GM10847 (cell line): ENCODE measurements around the gene QSOX2.
A peak's percentile ranks its signal among the peaks of the same experiment; 100 is the strongest.

Experiments used
- POLR2A ChIP-seq: IDR thresholded peaks from 2 replicates; pipeline ENCODE4 v1.6.1; 2011; ENCODE audit not compliant: insufficient read length; ENCODE audit errors: extremely low read depth

Gene QSOX2, protein sequence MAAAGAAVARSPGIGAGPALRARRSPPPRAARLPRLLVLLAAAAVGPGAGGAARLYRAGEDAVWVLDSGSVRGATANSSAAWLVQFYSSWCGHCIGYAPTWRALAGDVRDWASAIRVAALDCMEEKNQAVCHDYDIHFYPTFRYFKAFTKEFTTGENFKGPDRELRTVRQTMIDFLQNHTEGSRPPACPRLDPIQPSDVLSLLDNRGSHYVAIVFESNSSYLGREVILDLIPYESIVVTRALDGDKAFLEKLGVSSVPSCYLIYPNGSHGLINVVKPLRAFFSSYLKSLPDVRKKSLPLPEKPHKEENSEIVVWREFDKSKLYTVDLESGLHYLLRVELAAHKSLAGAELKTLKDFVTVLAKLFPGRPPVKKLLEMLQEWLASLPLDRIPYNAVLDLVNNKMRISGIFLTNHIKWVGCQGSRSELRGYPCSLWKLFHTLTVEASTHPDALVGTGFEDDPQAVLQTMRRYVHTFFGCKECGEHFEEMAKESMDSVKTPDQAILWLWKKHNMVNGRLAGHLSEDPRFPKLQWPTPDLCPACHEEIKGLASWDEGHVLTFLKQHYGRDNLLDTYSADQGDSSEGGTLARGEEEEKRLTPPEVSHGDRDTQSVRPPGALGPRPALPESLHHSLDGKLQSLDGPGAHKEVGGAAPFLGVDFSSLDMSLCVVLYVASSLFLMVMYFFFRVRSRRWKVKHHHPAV

DNA sequence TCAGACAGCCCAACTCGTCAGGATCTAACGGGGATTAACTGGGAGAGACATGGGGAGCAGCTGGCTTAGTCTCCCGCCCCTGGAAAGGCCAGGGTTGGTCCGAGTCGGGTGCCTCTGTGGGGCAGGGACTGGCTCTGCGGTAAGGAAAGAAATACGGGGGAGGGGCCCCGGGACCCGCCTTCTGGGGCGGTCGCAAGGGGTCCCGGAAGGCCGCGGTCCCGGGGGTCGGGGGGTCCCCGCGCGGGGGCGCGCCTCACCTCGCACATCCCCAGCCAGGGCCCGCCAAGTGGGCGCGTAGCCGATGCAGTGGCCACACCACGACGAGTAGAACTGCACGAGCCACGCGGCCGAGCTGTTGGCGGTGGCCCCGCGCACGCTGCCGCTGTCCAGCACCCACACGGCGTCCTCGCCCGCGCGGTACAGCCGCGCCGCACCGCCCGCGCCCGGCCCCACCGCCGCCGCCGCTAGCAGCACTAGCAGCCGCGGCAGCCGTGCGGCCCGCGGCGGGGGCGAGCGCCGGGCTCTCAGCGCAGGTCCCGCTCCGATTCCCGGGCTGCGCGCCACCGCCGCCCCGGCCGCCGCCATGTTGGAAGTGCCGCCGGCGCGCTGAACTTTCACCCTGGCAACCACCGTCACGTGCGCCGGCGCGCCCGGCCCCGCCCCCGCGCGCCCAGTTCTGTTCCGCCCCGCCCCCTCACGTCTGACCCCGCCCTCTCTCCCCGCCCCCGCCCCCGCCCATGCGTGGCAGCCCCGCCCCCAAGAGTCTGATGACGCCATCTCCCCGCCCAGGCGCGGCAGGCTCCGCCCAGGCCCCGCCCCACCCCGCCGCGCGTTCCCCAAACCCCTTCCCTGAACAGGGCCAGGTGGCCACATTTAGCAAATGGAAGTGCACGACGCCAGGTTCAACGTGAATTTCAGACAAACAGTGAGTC lies at the start of gene QSOX2:
QSOX2 (minus strand) TSS at position 594 of the 932 bp plus-strand sequence; CDS start at position 585, 9 bp downstream.
- peak; percentile 44 for TF ChIP-seq POLR2A

DNA sequence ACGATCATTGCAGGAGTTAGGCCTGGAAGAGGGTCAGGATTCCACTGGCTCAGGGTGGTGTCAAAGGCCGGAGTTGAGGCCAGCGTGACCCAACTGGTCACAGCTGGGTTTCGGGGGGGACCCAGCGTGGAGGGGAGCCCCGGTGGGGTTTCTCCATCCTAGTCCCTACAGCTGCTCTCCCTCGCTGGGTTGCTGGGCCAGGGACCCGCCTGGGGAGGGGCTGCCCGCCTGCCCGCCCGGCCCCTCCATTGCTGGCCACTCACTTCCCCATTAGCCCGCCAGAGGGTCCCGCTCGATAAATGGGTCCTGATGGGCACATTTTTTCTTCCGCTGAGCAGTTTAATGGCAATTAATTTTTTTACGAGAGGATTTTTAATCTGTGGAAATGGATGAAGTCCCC lies 49.4 kb upstream of the QSOX2 start:
- TF ChIP-seq POLR2A: no peak

DNA sequence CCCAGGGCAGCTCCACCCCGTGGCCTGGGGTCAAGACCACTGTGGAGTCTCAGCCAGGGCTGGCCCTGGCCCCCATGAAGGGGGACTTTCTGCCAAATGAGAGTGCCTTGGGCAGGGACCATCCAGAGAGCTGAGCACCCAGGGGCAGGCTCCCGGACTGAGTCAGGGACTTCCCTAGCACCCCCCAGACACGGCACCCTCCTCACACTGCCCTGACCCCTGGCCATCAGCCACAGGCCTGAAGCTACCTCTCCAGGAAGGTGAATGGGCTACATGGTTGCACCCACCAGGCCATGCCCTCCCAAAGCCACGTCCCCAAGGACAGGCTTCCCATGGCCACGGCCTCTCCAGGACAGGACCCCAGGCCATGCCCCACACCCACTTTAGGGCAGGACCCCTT lies 48.8 kb upstream of the QSOX2 start:
- no peak for TF ChIP-seq POLR2A

DNA sequence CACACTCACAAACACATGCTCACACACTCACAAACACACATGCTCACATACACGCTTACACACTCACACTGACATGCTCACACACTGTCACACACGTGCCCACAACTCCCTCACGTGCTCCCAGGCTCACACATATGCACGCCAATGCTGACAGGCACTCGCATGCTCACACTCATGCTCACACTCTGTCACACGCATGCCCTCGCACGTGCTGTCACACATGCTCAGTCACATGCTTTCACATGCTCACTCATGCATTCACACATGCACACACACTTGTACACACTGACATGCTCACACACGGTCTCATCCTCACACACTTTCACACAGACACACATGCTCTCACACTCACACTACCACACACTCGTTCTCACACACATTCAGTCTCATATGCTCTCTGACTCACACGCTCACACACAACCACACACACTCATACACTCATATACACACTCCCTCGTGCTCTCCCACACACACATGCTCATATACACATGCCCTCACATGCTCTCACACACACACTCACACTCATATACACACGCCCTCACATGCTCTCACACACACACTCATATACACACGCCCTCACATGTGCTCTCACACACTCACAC lies 48.0 kb upstream of the QSOX2 start:
- TF ChIP-seq POLR2A: no peak

DNA sequence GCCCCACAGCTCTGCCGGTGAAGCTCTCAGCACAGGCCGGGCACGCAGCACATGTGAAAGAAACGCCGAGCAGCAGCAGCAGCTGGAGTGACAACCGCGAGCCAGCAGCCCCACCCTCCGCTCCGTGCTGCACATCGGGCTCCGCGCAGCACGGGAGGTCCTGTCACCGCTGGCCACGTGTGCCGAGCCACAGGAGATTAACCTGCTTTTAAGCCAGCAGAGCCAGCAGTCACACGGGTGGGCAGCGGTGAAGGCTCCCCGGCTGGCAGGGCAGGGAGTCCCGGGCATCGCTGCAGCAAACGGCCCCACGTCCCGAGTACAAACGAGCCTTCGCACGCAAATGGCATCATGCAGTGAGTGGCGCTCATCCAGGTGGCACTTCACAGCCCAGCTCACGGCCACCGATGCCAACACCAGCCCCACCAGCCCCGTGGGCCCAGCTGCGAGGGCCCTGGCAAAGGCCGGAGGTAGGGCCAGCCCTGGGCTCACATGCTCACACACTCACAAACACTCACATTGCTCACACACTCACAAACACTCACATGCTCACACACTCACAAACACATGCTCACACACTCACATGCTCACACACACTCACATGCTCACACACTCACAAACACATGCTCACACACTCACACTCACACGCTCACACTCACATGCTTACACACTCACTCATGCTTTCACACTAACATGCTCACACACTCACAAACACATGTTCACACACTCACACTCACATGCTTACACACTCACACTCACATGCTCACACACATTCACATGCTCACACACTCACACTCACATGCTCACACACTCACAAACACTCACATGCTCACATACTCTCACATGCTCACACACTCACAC lies 47.2 kb upstream of the QSOX2 start:
- TF ChIP-seq POLR2A: no peak

DNA sequence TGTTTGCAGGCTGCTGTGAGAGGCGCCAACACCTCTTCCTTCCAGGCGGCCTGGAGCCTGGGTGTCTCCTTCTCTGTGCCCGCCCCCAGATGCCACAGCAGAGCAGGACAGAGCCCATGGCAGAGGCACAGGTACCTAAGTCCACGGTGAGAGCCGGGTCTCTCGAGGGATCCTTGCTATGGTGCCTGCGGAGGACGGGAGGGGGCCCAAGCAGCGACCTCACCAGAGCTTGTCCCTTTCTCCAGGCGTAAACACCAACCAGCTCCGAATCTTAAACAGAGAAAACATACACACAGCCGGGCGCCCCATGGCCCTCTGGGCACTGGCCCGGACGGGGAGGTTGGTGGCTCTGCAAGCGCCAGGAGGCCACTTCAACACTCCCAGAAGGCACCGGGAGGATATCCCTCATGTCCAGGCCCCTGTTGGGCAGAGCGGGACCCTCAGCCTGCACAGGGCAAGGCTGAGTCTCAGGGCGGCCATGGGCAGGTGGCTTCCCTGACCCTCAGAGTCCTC lies 46.5 kb upstream of the QSOX2 start:
- TF ChIP-seq POLR2A: no peak

DNA sequence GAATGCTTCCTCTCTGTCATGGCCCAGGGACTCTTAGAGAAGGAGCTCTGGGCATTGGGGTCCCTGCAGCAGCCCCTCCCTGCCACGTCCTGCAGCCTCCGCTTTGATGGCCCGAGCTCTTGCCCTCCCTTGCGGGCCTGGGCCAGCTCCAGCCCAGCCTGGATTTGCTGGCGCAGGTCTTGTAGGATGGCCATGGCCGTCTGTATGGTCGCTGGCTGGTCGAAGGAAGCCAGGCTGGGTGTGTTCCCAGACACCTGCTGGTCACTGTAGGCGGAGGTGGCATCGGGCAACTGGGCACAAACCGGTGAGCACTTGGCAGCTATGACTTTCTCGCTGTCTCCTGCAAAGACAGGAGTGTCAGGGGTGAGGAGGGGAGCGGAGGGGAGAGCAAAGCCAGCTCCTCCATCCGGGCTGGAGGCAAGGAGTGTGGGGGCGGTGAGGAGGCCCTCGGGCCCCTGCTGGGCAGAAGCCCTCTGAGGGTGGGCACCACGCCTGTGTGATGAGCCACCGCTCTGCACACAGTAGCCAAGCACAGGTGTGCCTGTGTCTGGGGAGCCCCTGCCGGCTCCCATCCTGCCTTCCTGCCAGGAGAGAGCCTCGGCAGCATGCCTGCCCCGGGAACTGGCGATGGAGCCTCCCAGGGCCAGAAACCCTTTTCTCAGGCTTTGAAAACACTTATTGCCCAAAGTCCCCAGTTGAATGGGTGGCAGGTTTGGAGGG lies 45.9 kb upstream of the QSOX2 start:
- no peak for TF ChIP-seq POLR2A

DNA sequence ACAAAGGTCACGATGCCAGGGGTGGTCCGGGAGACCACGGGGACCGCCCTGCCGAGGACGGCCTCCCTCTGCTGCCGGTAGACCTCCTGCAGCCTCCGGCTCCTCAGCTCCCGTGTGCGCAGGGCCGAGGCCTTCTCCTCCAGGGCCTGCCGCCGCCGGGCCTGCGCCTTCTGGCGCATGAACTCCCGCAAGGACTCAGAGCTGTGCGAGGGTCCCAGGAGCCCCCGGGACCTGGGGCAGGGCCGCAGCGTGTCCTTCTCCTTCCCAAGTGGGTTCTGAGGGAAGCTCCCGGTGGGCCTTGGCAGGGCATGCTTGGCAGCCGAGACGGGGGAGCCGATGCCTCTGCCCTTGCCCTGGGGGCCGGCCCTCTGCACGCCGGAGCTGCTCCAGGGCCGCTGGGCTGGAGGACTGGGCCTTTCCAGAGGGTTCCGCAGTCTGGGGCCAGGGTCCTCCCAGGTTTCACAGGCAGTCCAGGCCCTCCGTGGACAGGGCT lies 44.9 kb upstream of the QSOX2 start:
- TF ChIP-seq POLR2A: no peak

DNA sequence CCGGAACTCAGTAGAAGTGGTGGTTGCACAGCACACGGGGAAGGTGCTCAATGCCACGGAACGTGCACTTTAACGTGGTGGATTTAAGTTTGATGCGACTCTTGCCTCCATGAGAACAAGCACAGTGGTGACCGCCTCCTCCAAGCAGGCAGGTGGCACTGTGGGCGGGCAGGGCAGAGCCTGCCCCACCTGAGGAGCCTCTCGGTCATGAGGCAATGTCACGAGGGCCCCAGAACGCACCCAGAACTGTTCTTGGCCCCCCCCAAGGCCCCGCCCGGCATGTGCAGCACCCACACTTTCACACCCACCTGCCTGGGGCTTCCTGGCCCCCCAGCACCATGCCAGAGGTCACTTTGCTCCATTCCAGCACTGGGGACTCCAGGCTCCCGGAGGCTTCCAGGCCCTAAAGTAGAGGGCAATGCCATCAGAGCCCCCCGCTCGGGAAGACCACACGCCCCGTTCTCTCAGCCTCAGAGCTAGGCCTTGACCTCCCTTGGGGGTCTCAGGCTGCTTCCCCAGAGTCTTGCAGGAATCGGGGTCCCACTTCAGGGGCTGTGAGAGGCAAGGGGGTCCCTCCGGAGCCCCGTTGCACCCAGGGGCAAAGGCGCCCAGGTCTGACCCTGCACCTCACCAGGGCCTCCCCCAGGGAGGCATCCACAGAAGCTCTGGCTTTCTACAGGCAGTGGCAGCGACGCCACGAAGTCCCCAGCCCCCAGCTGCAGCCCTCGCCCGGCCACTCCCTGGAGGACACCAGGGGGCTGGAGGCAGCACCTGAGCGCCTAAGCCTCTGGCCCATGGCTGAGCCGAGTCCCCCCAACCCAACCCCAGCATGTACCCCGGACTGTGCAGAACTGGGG lies 44.3 kb upstream of the QSOX2 start:
- no peak for TF ChIP-seq POLR2A

DNA sequence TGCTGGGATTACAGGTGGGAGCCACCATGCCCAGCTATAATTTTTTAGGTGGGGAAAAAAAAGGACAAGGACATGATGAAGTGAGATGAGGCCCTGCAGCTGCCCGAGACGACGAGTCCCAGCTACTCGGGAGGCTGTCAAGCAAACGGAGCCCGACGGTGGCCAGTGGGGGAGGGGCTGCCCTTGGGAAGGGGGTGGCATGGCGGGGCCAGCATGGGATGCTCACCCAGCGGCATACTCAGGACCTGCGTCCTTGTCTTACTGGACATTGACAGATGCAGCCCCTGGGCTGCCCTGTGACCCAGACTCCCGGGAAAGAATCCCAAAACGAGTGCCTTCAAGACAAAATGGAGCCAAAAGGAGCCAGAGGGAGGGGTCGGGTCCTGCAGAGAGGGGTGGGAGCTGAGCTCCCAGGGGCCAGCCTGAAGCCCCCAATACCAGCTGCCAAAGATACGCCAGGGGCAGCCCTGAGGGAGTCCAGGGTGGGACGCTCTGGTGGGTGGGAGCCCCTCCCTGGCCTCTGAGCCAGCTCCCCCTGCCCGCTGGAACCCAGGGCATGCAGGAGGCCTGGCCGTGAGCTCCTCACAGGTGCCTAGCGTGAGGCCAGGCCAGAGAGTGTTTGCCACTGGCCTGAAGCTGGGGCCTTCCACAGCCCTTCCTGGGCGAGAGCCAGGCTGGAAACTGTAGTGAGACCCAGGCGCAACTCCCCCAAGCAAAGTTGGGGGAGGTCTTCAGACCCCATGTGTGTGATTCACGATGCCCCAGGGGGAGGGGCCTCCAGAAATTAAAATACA lies 42.5 kb upstream of the QSOX2 start:
- no peak for TF ChIP-seq POLR2A

DNA sequence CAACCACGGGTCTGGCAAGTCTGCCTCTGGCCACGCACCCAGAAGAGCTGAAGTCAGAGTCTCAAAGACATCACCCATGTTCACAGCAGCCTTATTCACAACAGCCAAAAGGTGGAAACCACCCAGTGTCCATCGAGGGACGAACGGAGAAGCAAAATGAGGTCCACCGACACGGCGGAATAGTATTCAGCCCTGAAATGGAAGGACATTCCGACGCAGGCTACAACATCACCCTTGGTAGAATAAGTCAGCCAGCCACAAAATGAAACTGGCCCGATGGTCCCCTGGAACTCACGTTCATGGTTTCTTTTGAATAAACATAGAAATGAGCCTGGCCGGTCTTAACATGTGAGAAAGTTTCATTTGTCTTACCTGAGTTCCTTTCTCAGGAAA lies 41.4 kb upstream of the QSOX2 start:
- no peak for TF ChIP-seq POLR2A
